Measurements from ENCODE around the gene LRSAM1. TPM values are rescaled to one million over a fixed set of nuclear protein-coding genes. Genes with fewer than 3 reads are reported as not detected.
A peak's percentile ranks its signal among the peaks of the same experiment; 100 is the strongest.

Gene LRSAM1
- total and polyA plus RNA-seq, 9 of the 15 experiments (the other 6 are each of a cell fraction or from before 2014, with no cell fraction given): 0.07 to 16.2 (median 4.7) TPM

DNA sequence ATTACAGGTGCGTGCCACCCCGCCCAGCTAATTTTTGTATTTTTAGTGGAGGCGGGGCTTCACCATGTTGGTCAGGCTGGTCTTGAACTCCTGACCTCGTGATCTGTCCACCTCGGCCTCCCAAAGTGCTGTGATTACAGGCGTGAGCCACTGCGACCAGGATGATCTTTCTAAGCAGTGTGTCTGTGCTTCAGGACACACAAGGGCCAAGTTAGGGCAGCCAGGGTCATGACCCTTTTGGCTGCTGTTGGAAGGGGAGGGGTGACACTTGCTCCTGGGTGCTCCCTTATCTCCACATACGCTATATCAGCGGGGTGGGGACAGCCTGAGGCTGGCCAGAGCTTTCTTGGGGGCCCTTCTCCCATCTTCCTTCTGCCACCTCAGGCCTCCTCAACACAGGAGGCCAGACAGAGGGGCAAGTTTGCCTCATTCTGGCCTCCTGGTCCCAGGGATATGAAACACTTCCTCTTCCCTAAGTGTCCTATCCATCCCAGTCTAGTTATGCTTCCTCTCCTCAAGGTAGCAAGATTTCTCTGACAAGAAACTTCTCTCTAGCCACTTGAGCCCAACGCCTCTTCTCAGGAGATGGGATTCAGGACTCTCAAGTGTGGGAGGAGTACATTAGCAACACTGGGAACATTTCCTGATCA lies 29.1 kb upstream of the LRSAM1 start (continued):
- TF ChIP-seq SRSF1 (IDR thresholded peaks at IDR 0.05; ENCODE audit: low read depth, low read length) (no peak), ZNF253 (CRISPR knock-in tag; conservative IDR thresholded peaks at IDR 0.05) (no peak), POLR3A (IDR thresholded peaks at IDR 0.05; ENCODE audit: borderline replicate concordance, extremely low read depth, insufficient read depth, insufficient read length) (peak; percentile 57), CREM (IDR thresholded peaks at IDR 0.05; ENCODE audit: low read depth) (peak; percentile 42; the same call in 1 of the 2 replicates), TOE1 (IDR thresholded peaks at IDR 0.05; ENCODE audit: borderline replicate concordance) (peak; percentile 73; the same call in 1 of the 2 replicates), TOE1 (CRISPR knock-in tag; IDR thresholded peaks at IDR 0.05; ENCODE audit: borderline replicate concordance, low read depth) (no peak), NCOR1 (IDR thresholded peaks at IDR 0.05) (peak; percentile 54; the same call in 1 of the 2 replicates), MEIS2 (IDR thresholded peaks at IDR 0.05; ENCODE audit: partially characterized antibody) (peak; percentile 32), ZNF263 (CRISPR knock-in tag; IDR thresholded peaks at IDR 0.05; ENCODE audit: borderline replicate concordance) (peak; percentile 88), SMARCE1 (IDR thresholded peaks at IDR 0.05) (0 out of 2 replicates have a peak, but pooled peaks have one; percentile 46), ZNF316 (IDR thresholded peaks at IDR 0.05) (no peak), ARNT (IDR thresholded peaks at IDR 0.05) (0 out of 4 replicates have a peak, but pooled peaks of 1 of the 2 experiments have one; percentile 43), SOX6 (IDR thresholded peaks at IDR 0.05) (0 out of 2 replicates have a peak, but pooled peaks have one; percentile 16), CSDE1 (IDR thresholded peaks at IDR 0.05) (no peak), E2F1 (CRISPR knock-in tag; IDR thresholded peaks at IDR 0.05) (no peak), NR2C2 (CRISPR knock-in tag; IDR thresholded peaks at IDR 0.05) (no peak; the same call in 1 of the 2 replicates), NR2C2 (tag; IDR thresholded peaks at IDR 0.05) (peak; percentile 84), SP2 (IDR thresholded peaks at IDR 0.05; ENCODE audit: extremely low read depth, low read depth, low read length, poor library complexity, severe bottlenecking) (no peak), ATF1 (CRISPR knock-in tag; IDR thresholded peaks at IDR 0.05) (no peak), ATF1 (tag; IDR thresholded peaks at IDR 0.05) (peak; percentile 46; the same call in 1 of the 2 replicates), HDAC2 (IDR thresholded peaks at IDR 0.05) (peak; percentile 66; the same call in 1 of the 2 replicates)
- TF ChIP-seq, protein P1, sequence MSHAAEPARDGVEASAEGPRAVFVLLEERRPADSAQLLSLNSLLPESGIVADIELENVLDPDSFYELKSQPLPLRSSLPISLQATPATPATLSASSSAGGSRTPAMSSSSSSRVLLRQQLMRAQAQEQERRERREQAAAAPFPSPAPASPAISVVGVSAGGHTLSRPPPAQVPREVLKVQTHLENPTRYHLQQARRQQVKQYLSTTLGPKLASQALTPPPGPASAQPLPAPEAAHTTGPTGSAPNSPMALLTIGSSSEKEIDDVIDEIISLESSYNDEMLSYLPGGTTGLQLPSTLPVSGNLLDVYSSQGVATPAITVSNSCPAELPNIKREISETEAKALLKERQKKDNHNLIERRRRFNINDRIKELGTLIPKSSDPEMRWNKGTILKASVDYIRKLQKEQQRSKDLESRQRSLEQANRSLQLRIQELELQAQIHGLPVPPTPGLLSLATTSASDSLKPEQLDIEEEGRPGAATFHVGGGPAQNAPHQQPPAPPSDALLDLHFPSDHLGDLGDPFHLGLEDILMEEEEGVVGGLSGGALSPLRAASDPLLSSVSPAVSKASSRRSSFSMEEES (CRISPR knock-in tag; IDR thresholded peaks at IDR 0.05): peak; percentile 37; the same call in 1 of the 2 replicates
- TF ChIP-seq, protein P2, sequence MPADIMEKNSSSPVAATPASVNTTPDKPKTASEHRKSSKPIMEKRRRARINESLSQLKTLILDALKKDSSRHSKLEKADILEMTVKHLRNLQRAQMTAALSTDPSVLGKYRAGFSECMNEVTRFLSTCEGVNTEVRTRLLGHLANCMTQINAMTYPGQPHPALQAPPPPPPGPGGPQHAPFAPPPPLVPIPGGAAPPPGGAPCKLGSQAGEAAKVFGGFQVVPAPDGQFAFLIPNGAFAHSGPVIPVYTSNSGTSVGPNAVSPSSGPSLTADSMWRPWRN (IDR thresholded peaks at IDR 0.05; ENCODE audit: low read depth): no peak
- TF ChIP-seq, protein P3, sequence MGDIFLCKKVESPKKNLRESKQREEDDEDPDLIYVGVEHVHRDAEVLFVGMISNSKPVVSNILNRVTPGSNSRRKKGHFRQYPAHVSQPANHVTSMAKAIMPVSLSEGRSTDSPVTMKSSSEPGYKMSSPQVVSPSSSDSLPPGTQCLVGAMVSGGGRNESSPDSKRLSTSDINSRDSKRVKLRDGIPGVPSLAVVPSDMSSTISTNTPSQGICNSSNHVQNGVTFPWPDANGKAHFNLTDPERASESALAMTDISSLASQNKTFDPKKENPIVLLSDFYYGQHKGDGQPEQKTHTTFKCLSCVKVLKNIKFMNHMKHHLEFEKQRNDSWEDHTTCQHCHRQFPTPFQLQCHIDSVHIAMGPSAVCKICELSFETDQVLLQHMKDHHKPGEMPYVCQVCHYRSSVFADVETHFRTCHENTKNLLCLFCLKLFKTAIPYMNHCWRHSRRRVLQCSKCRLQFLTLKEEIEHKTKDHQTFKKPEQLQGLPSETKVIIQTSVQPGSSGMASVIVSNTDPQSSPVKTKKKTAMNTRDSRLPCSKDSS (IDR thresholded peaks at IDR 0.05; ENCODE audit: low read depth, partially characterized antibody): no peak

All from K562 (cell line).